Right cardiac atrium (tissue), 5 donors: ENCODE data around the gene SMARCD1. TPM values are rescaled to one million over a fixed set of nuclear protein-coding genes. Genes with fewer than 3 reads are reported as not detected.
"Not testable (repeated sequence)": the region's sequence is repeated elsewhere in the genome, so short reads cannot be mapped to it uniquely, and the experiment has no call there.

Experiments
- ATAC-seq, 2 donors: fragments of 200-7000 bp; cut with Tn5 transposase; one replicate each; pipeline versions ENCODE4 v1.8.0 to v1.9.1; 2020; ENCODE audit warnings: moderate library complexity in 2 of 2, mild to moderate bottlenecking in 1 of 2
- DNase-seq, 3 donors: peaks; one replicate each; pipeline ENCODE4 v3.0.0-alpha.2; 2020
- H3K27ac ChIP-seq: one replicate; pipeline ENCODE4 v1.5.1; 2013; ENCODE audit warnings: mild to moderate bottlenecking, low read length, control low read depth, moderate library complexity
- H3K27me3 ChIP-seq: one replicate; pipeline ENCODE4 v1.6.1; 2013; ENCODE audit not compliant: control insufficient read depth, insufficient read depth
- H3K4me1 ChIP-seq: one replicate; pipeline ENCODE4 v1.6.1; 2013; ENCODE audit warnings: low read length; ENCODE audit not compliant: control insufficient read depth, insufficient read depth
- H3K4me3 ChIP-seq: one replicate; pipeline ENCODE4 v1.5.1; 2013; ENCODE audit warnings: low read length, control low read depth
- H3K9me3 ChIP-seq: one replicate; pipeline ENCODE4 v1.6.1; 2013; ENCODE audit warnings: low read length; ENCODE audit not compliant: control insufficient read depth
- WGBS: extraction: QIAGEN DNeasy Blood & Tissue Kit; methylation state at CpG from one replicate; pipeline ENCODE4 v1.1.7; 2013; 5-methylcytosine and 5-hydroxymethylcytosine counted together
- intact Hi-C, 4 donors: fragments of 100-400 bp; cut with DNase I; formaldehyde crosslinking; loops; one replicate each; pipeline versions ENCODE4 v1.11.0 to v1.14.0; 2022 to 2023
- polyA plus RNA-seq: library from polyadenylated mRNA; stranded (reverse); fragments of 200-250 nt; gene quantifications from one replicate; pipeline ENCODE4 v1.2.3, GENCODE V29; 2013
- total RNA-seq, 4 donors: library from RNA; stranded (reverse); fragmentation: NEBNext Ultra II Directional; extraction: Animal tissue kit (Norgen Biotek cat#: 25700); gene quantifications; one replicate each; pipeline ENCODE4 v1.2.1, GENCODE V29; 2021
- donor health status: healthy with polysubstance abuse.
- donor health status: DM: no; HTN: yes; CAD: no.
- donor health status: DM: no; HTN: no; CAD: no.
- donor health status: DM: no; HTN: yes; CAD: no; lungs with severe emphysema.
- donor health status: DM: yes; HTN: yes; CAD: no.

SMARCD1 gene
- total and polyA plus RNA-seq, 5 donors = 11.6 to 24.5 (median 19.5) TPM

GRCh38 chr12:50078281-50078680 lies 6.9 kb upstream of the SMARCD1 start:
- Histone ChIP-seq H3K4me3 (no peak overlapping the region), H3K27ac (no peak overlapping the region), H3K4me1 (no peaks in the 10 kb centered on the region), H3K27me3 (no peaks in the 10 kb centered on the region), H3K9me3 (no peaks in the 10 kb centered on the region)
- intact Hi-C loops = loop anchor here in 1 of 4 donors (5.0 kb wide), 1 partner anchor 99 kb away; no protein-coding TSS in a partner anchor
- ATAC-seq (no peak), DNase-seq (no peak)
- 92% methylated on average over 10 of the region's 10 CpGs for WGBS

- no peak overlapping the region for H3K4me3 ChIP-seq
- DNase-seq = no peak
- 87% methylated on average over 5 of the region's 5 CpGs for WGBS
- no peak overlapping the region for H3K27ac ChIP-seq
- intact Hi-C loops = loop anchor here in 2 of 4 donors (5.0 to 10.0 kb wide), 2 partner anchors 95 to 98 kb away; no protein-coding TSS in a partner anchor
- ATAC-seq = no peak
- no peaks in the 10 kb centered on the region for H3K9me3 ChIP-seq
- H3K4me1 ChIP-seq = no peaks in the 10 kb centered on the region
- no peaks in the 10 kb centered on the region for H3K27me3 ChIP-seq
These were observed 5.4 kb upstream of the SMARCD1 start for GRCh38 chr12:50079771-50080170.

GRCh38 chr12:50081096-50081808 lies 3.9 kb upstream of the SMARCD1 start:
- ATAC-seq = no peak
- Histone ChIP-seq H3K9me3 (no peaks in the 10 kb centered on the region), H3K27ac (no peak overlapping the region), H3K4me3 (no peak overlapping the region), H3K27me3 (no peaks in the 10 kb centered on the region), H3K4me1 (no peaks in the 10 kb centered on the region)
- DNase-seq = peak in 1 of 3 donors; percentile 68
- intact Hi-C loops = loop anchor here in 1 of 4 donors (10.0 kb wide), 1 partner anchor 94 kb away; no protein-coding TSS in a partner anchor
- 44% methylated on average over 46 of the region's 46 CpGs for WGBS

- H3K27me3 ChIP-seq = no peaks in the 10 kb centered on the region
- no peaks in the 10 kb centered on the region for H3K9me3 ChIP-seq
- no peaks in the 10 kb centered on the region for H3K4me1 ChIP-seq
- WGBS = 77% methylated on average over 7 of the region's 7 CpGs
- ATAC-seq = no peak
- DNase-seq = no peak
- H3K27ac ChIP-seq = no peak overlapping the region
- H3K4me3 ChIP-seq = no peak overlapping the region
- intact Hi-C loops = loop anchor here in 1 of 4 donors (10.0 kb wide), 1 partner anchor 92 kb away; no protein-coding TSS in a partner anchor
These were observed 2.5 kb upstream of the SMARCD1 start for GRCh38 chr12:50082644-50083043.

- DNase-seq = no peak
- WGBS = 84% methylated on average over 1 of the region's 1 CpG
- intact Hi-C loops = loop anchor here in 1 of 4 donors (10.0 kb wide), 1 partner anchor 92 kb away; no protein-coding TSS in a partner anchor
These were observed 1.8 kb upstream of the SMARCD1 start for GRCh38 chr12:50083301-50083700.

GRCh38 chr12:50084409-50084774 lies 750 bp upstream of the SMARCD1 start:
- 43% methylated on average over 7 of the region's 7 CpGs for WGBS
- not testable (repeated sequence) for DNase-seq, H3K9me3 ChIP-seq, H3K4me1 ChIP-seq, ATAC-seq, H3K27me3 ChIP-seq
- Histone ChIP-seq H3K27ac (peak overlapping the region; percentile 97), H3K4me3 (peak overlapping the region; percentile 100)
- intact Hi-C loops = loop anchor here in 1 of 4 donors (10.0 kb wide), 1 partner anchor 90 kb away; no protein-coding TSS in a partner anchor

More at GRCh38 chr12:50083301-50083700, 1.8 kb upstream of the SMARCD1 start:
- no peak for ATAC-seq
- Histone ChIP-seq H3K27ac (no peak overlapping the region), H3K4me1 (no peaks in the 10 kb centered on the region), H3K9me3 (no peaks in the 10 kb centered on the region), H3K27me3 (no peaks in the 10 kb centered on the region), H3K4me3 (no peak overlapping the region)

- ATAC-seq (no peak), DNase-seq (no peak)
- Histone ChIP-seq H3K27me3 (no peaks in the 10 kb centered on the region), H3K4me3 (peak overlapping the region; percentile 100), H3K4me1 (no peaks in the 10 kb centered on the region), H3K9me3 (no peaks in the 10 kb centered on the region), H3K27ac (peak overlapping the region; percentile 88)
- WGBS = 5% methylated on average over 8 of the region's 8 CpGs
- intact Hi-C loops = loop anchor here in 2 of 4 donors (5.0 to 10.0 kb wide), 2 partner anchors 89 to 92 kb away; no protein-coding TSS in a partner anchor
These were observed 502 bp downstream of the SMARCD1 start for GRCh38 chr12:50085615-50086072.

GRCh38 chr12:50086148-50086547 lies 1.0 kb downstream of the SMARCD1 start:
- WGBS = 78% methylated on average over 5 of the region's 5 CpGs
- H3K4me1 ChIP-seq = no peaks in the 10 kb centered on the region
- intact Hi-C loops = loop anchor here in 2 of 4 donors (5.0 to 10.0 kb wide), 2 partner anchors 89 to 91 kb away; no protein-coding TSS in a partner anchor
- no peaks in the 10 kb centered on the region for H3K9me3 ChIP-seq
- no peak for DNase-seq
- no peaks in the 10 kb centered on the region for H3K27me3 ChIP-seq
- peak overlapping the region; percentile 100 for H3K4me3 ChIP-seq
- ATAC-seq = no peak
- peak overlapping the region; percentile 88 for H3K27ac ChIP-seq

- DNase-seq = no peak
- no peak for ATAC-seq
- Histone ChIP-seq H3K4me3 (no peak overlapping the region), H3K27ac (no peak overlapping the region), H3K27me3 (no peaks in the 10 kb centered on the region), H3K4me1 (no peaks in the 10 kb centered on the region), H3K9me3 (no peaks in the 10 kb centered on the region)
- intact Hi-C loops = loop anchor here in 2 of 4 donors (5.0 to 10.0 kb wide), 2 partner anchors 88 to 90 kb away; no protein-coding TSS in a partner anchor
- 81% methylated on average over 9 of the region's 9 CpGs for WGBS
These were observed 2.0 kb downstream of the SMARCD1 start for GRCh38 chr12:50087151-50087550.

- Histone ChIP-seq H3K27ac (no peak overlapping the region), H3K4me3 (no peak overlapping the region), H3K9me3 (no peaks in the 10 kb centered on the region), H3K4me1 (no peaks in the 10 kb centered on the region), H3K27me3 (no peaks in the 10 kb centered on the region)
- ATAC-seq = no peak
- 48% methylated on average over 3 of the region's 3 CpGs for WGBS
- no peak for DNase-seq
- intact Hi-C loops = loop anchor here in 2 of 4 donors (5.0 to 10.0 kb wide), 2 partner anchors 87 to 89 kb away; no protein-coding TSS in a partner anchor
These were observed 2.9 kb downstream of the SMARCD1 start for GRCh38 chr12:50087995-50088394.
